Activated naive CD8-positive, alpha-beta T cell treated with anti-CD3 and anti-CD28 coated beads, Interleukin-2, amount 50 U/mL, for 16 hours (primary cell): ENCODE data around the gene URM1.
"Not testable (repeated sequence)": the region's sequence is repeated elsewhere in the genome, so short reads cannot be mapped to it uniquely, and the experiment has no call there.

Source experiments
- DNase-seq: peaks from one replicate; pipeline ENCODE4 v3.0.0-alpha.2; 2020; ENCODE audit warnings: low read depth, low spot score

The URM1 gene

DNA sequence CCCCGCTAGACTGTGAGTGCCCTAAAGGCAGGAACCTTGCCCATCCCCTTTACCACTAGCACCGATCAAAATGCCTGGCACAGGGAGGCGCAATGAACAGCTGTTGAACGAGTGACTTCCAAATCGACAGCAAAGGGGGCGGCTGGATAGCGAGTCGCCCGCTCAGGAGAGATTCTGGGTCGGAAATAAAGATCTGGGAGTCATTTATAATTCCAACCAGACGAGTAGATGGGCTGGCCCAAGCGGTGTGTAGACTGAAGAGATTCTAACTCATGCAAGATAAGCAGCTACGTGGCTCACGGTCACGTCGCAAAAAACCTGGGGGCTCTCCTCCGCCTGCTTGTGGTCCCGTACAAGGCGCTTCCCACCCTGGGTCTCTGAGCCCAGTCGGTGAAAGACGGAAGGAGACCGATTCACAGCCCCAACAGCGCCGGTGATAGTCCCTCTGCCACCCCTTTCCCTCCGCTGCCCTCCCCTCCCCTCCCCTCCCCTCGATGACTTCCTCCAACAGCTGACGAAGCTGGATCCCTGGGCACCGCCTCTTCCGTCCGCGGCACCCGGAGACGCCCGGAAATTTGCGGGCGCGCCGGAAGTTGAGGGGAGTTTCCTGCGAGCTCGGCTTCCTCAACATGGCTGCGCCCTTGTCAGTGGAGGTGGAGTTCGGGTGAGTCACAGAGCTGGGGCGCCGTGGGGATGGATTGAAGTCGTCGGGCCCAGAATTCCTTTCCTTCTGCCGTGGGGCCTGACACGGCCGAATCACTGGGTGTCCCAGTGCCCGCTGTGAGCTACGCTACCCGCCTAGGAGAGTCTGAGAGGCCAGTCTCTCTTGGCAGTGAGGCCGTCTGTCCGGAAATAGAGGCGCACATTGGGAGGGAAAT is at the start of gene URM1:
URM1 (plus strand) TSS at position 623 of the 878 bp plus-strand sequence; CDS start at position 630, 7 bp downstream.
- DNase-seq = peak; percentile 88

DNA sequence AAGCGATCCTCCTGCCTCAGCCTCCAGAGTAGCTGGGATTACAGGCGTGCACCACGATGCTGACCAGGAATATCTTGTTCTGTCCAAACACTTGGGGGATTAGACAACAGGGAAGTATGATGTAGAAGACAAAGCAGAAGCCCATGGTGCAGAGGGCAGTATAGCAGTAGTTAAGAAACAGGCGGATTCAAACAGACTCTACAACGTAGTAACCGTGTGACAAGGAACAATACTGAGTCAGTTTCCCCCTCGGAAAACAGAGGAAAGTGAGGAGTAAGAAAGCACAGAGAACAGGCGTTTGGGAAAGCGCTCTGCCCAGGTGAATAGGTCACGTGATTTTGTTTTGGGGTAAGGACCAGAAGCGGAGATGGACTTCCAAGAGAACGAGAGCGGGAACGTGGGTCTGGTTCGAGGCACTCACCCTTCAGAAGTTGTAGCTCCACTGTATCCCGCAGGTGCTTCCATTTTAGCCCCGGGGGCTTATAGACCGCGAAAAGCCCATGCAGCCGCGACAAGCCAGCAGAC is 49.2 kb upstream of the URM1 start:
- no peak for DNase-seq

DNA sequence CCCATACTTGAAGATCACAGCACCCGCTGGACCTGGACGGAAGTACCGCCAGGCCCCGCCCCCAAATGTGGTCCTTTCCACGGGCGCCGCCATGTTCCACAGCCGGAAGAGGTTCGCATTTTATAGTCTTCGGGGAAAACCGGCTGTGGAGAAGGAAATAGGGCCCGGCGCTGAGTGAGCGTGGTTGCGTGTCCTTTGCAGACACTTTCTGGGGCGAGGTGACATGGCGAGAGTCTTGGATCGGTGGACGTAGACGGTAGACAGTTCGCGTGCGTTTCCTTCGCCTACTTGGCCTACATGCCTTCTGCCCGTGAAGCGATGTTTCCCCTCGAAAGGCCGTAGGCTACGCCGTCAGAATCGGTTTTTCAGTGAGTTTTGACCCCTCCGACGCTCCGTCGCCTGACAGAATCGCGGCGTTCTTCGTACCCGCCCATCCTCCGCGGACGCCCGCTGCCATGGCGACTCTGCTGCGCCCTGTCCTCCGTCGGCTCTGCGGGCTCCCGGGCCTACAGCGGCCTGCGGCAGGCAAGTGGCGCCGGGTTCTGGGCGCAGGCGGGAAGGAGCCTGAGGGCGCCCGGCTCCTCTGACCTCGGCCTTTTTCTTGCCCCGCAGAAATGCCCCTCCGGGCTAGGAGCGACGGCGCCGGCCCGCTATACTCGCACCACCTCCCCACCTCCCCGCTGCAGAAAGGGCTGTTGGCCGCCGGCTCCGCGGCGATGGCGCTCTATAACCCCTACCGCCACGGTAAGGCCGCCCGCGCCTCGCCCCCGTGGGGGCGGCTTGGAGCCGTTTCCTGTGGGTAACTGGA is 48.6 kb upstream of the URM1 start, which contains the start of the genes COQ4 and TRUB2:
COQ4 (plus strand) TSS at position 436 of the 808 bp plus-strand sequence; CDS start at position 456, 20 bp downstream.
TRUB2 (minus strand) TSS at position 44 of the 808 bp plus-strand sequence; CDS start at position 5, 39 bp downstream.
- peak; percentile 85 for DNase-seq

DNA sequence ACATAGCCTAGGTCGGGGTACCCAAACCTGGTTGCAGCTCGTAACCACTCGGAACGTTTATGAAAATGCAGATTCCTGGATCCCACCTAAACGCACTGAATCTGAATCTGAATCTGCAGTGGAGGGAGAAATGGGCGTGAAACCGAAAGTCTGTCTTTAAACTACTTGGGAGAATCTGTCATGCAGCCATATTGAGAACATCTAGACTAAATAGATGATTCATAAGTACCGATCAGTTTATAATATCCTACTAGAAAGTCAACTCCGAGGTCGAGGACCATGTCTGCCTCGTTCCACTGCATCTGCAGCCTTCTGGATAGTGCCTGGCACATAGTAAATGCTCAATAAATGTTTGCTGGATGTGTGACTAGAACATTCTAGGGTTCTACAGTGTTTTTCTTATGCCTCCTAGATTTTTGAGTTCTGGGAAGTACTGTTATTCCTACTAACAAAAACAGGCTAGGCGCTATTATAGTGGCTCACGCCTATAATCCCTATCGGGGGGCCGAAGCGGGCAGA is 47.9 kb upstream of the URM1 start:
- no peak for DNase-seq

DNA sequence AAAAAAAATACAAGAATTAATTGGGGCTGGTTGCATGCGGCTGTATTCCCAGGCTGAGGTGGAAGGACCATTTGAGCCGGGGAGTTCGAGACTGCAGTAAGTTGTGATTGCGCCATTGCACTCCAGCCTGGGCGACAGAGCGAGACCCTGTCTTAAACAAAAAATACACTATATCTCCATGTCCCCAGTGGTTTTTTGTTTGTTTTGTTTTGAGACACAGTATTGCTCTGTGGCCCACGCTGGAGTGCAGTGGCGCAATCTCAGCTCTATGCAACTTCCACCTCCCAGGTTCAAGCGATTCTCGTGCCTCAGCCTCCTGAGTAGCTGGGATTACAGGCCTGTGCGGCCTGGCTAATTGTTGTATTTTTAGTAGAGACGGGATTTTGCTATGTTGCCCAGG is 47.4 kb upstream of the URM1 start:
- DNase-seq = no peak

DNA sequence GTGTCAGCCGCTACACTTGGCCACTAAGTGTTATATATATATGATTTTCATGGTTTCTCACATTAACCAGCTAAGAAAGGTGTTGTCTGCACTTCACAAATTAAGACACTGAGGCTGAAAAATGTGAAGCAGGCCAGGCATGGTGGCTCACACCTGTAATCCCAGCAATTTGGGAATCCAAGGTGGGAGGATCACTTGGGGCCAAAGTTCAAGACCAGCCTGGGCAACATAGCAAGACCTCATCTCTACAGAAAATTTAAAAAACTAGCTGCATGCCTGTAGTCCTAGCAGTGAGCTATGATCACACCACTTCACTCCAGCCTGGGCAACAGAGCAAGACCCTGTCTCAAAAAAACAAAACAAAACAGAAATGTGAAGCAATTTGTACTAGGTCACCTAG is 46.8 kb upstream of the URM1 start:
- no peak for DNase-seq

DNA sequence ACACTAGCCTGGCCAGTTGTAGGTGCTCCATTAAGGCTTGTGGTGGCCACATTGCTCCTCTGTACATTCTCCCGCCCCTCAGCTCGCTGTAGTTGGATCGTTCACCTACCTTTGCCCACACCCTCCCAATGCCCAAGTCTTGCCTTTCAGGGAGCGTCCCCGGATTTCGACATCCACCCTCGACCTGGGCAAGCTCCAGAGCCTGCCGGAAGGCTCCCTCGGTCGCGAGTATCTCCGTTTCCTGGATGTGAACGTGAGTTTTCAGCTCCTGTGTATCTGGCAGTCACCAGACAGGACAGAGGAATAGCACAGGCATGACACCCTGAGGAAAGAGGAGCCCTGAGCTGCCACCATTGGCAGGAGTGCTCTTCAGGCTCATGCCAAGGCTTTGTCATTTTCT is 45.5 kb upstream of the URM1 start:
- no peak for DNase-seq

DNA sequence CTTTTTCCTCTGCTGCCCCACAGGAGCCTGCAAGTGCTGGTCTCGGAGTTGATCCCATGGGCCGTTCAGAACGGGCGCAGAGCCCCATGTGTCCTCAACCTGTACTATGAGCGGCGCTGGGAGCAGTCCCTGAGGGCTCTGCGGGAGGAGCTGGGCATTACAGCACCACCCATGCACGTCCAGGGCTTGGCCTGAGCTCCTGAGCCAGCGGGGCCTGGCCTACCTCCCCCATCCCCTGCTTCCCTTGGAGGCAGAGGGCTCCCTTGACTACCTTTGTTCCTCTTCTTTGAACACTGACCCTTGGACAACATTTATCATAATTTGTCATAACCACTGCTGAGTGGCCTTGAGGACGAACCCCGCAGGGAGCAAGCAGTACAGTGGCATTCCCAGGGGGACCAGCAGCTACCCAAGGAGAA is 37.7 kb upstream of the URM1 start:
- DNase-seq = no peak

DNA sequence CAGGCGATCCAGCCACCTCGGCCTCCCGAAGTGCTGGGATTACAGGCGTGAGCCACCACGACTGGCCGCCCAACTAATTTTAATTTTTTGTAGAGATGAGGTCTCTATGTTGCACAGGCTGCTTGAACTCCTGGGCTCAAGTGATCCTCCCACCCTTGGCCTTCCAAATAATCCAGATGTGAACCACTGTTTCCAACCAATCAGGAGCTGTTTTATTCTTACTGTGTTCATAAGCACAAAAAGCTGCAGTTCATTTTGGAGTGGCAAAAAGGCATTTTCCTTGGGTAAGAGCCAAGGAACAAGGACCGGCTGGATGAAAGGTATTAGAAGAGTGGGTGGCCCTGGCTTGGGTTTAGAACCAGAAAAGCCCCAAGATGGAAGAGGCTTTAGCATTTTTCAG is 36.0 kb upstream of the URM1 start:
- DNase-seq = no peak

DNA sequence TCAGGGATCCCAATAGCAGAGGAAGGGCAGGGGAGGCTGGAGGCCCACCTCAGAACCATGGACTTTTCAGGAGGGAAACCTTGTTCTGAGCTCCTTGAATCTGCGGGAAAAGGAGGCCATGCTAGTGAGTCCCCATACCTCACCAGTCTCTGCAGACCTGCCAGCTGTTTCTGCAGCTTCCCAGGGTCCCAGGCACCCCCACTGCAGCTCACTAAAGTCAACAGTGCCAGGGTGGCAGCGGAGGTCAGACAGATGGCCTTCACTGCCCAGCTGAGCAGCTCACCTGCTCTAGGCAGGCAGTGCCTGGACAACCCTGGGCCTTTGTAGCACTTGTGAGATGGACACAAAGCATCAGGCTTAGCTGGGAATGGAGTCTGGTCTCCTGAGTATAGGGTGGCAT is 35.3 kb upstream of the URM1 start:
- DNase-seq = no peak

DNA sequence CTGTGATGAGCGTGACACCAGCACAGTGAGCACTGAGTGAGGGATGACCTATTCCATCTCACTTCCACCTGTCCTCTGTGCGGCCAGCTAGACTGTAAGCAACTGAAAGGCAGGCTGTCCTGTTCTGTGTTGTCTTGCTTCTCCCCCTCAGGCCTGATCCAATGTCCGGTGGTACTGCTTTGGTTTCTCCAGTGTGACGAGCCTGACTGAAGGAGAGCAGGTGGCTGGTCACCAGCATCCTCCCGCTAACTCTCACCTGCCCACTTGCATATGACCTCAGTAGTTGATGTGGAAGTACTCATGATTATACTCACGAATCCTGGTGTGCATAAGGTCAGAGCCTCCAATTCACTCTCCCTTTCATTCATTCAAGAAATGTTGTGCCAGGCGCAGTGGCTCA is 33.2 kb upstream of the URM1 start:
- no peak for DNase-seq

DNA sequence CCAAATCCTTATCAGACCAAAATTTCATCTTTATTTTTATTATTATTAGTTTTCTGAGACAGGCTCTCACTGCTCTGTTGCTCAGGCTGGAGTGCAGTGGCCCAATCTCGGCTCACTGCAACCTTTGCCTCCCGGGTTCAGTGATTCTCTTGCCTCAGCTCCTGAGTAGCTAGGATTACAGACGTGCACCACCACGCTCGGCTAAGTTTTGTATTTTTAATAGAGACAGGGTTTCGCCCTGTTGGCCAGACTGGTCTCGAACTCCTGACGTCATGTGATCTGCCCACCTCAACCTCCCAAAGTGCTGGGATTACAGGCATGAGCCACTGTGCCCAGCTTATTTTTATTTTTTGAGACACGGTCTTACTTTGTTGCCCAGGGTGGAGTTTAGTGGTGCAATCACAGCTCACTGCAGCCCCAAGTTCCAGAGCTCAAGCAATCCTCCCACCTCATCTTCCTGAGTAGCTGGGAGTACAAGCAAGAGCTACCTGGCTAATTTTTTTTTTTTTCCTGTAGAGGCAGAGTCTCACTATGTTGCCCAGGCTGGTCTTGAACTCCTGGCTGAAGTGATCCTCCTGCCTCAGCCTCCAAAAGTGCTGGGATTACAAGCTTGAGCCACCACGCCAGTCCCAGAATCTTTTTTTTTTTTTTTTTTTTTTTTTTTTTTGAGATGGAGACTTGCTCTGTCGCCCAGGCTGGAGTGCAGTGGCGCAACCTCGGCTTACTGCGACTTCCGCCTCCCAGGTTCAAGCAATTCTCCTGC is 32.1 kb upstream of the URM1 start:
- DNase-seq = not testable (repeated sequence)

DNA sequence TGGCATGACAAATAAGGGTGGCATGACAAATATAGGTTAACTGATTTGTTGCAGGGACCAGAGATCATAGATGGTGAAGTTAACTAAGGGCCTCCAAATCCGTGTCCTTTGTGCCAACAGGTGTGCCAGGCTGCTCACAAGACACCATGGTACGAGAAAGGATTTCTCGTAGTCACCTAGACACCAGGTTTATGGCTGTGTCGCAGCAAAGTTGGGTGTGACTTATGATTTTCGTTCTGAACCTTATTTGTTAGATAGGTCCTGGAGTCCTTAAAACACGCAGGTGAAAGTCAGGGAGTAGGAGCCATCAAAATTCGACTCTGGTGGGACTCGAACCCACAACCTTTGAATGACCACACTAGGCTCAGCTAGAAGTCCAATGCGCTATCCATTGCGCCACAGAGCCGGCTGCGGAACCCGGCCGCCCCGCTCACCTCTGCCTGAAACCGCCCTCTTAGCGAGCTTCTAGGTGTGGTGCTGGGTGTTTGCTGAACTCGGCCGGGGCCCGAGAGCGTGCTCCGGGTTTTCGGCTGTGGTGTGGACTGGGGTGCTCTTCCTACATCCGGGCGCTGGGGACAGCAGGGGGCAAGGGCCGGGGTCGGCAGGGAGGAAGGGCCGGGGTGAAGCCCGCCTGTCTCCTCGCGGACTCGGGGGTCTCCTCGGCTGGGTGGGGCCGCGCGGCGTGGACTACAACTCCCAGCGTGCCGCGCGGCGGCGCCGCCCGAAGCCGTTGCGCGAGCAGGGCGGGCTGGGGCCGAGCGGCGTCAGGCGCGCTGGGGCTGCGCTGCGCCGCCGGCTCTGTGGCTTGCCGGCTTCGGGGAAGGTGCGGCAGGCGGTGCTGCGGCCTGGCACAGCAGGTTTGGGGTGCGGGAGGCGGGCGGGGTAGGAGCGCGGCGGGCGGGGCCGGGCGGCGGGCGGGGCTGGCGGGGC is 31.1 kb upstream of the URM1 start, which contains the start of gene SLC27A4:
SLC27A4 (plus strand) TSS at position 767 of the 930 bp plus-strand sequence. CDS start 2,606 bp downstream, outside the sequence.
- peak; percentile 51 for DNase-seq

DNA sequence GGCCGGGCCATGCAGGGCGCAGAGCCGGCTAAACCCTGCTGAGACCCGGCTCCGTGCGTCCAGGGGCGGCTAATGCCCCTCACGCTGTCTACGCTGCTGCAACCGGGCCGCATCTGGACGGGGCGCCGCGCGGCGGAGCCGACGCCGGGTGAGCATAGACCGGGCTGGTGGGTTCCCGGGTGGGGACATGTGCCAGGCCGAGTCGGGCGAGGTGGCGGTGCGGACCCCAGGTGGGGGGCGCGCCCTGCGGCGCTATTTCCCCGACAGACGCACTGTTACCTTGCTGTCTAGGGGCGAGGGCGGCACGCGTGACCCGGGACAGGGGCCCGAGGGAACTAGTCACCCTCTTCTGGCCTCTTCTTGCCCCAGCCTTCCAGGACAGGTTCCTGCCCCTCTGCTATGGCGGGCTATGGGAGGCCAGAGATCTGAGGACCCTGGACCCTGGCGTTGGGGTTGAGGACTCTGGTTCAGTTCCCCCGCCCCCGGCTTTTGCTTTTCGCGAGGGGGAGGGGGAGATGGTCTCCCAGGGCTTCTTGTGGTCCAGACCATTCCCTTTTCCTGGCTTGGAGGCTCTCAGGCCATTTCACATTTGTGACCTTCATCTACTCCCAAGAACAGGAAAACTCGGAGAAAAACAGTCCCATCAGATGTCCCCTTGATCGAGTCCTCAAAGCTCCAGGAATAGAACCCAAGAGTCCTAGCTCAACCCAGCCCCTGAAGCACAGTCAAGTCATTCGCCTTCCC is 30.3 kb upstream of the URM1 start:
- DNase-seq = no peak

DNA sequence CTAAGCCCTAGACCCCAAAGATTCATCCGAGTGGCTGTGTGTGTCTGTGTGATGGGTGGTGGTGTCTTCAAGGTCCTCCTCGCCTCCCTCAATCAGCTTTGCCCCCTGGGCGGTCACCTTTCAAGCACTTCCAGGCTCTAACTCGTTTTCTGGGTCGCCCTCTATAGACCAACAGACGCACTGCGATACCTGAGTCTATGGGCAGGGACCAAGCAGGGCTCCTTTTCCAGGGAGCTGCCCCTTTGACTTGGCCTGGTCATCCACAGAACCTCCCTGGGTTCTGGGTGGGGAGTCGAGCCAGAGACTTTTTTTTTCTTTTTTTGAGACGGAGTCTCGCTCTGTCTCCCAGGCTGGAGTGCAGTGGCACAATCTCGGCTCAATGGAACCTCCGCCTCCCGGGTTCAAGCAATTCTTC is 29.7 kb upstream of the URM1 start:
- DNase-seq = peak; percentile 37

DNA sequence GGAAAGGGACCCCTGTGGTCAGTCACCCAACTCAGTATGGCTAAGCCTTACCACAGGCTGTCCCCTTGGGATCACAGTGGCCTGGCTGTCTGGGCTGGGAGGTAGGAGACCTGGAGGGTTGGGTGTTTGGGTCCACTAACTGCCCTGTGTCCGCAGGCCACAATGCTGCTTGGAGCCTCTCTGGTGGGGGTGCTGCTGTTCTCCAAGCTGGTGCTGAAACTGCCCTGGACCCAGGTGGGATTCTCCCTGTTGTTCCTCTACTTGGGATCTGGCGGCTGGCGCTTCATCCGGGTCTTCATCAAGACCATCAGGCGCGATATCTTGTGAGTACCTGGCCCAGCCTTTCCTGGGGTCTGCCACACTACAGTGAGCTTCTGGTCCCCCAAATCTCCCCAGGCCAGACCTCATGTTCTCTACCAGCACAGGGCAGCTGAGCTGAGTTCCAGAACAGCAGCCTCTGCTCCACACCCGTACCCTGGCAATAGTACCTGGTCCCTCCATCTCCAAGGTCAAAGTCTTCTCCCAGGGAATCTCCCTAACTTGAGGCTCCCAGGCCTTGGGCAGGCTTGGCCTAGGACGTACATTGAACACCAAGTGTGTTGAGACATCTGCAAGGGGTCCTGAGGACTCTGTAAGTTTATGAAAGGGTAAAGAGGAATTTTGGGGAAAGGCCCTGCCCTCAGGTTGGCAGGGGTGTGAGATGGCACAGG is 28.0 kb upstream of the URM1 start:
- no peak for DNase-seq

DNA sequence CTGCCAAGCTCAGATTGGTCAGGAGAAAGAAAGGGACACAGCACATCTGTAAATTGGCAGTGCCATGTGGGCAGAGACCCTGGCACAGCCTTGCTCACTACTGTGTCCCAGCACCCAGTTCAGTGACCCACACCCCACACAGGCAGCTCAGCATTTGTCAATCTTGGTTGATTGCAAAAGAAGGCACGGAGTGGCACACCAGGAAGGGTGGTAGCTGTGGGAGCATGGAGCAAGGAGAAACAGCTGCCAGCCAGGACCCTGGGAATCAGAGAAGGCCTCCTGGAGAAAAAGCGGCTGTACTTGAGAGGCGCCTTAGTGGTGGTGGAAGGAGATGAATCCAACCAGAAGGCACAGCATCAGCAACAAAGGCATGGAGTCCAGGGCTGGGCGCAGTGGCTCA is 27.3 kb upstream of the URM1 start:
- no peak for DNase-seq

DNA sequence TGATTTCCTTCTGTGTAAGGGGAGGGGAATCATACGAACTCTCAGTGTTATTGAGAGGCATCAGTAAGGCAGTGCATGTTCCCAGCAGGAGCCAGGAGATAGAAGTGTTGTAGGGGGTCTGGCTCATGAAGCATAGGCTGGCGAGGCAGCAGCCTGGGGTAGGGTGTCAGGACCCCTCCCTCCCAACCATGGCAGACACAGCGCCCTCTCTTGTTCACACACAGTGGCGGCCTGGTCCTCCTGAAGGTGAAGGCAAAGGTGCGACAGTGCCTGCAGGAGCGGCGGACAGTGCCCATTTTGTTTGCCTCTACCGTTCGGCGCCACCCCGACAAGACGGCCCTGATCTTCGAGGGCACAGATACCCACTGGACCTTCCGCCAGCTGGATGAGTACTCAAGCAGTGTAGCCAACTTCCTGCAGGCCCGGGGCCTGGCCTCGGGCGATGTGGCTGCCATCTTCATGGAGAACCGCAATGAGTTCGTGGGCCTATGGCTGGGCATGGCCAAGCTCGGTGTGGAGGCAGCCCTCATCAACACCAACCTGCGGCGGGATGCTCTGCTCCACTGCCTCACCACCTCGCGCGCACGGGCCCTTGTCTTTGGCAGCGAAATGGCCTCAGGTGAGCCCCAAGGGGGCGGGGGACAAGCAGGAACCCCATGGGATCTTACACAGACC is 26.1 kb upstream of the URM1 start:
- DNase-seq = no peak
